IMR-90 (cell line): ENCODE data around the gene GCNT2. TPM values are rescaled to one million over a fixed set of nuclear protein-coding genes. Genes with fewer than 3 reads are reported as not detected.
A peak's percentile ranks its signal among the peaks of the same experiment; 100 is the strongest.

Experiments
- ATAC-seq: fragments of 200-7000 bp; cut with Tn5 transposase; 2 replicates; pipeline ENCODE4 v1.9.1; 2020; ENCODE audit warnings: low read depth, mild to moderate bottlenecking, moderate library complexity
- BruUV-seq: library from RNA; stranded (reverse); fragments of 400-500 nt; replicated peaks from 2 replicates; lab custom pipeline; 2021; lab: Mats Ljungman, UMichigan
- CTCF ChIA-PET: fragments of 300-600 bp; formaldehyde crosslinking; extraction: SDS; loops from one replicate; lab custom pipeline; 2021; ENCODE audit warnings: antibody characterized with exemption; lab: Yijun Ruan, JAX
- POLR2A ChIA-PET: fragments of 300-600 bp; sonication (Branson Sonifier 250); formaldehyde crosslinking; loops from one replicate; lab custom pipeline; 2022; ENCODE audit warnings: antibody characterized with exemption; ENCODE audit not compliant: unreplicated experiment; lab: Charles Lee
- DNase-seq: peaks from one replicate; pipeline ENCODE4 v3.0.0; 2013
- H2AFZ ChIP-seq: replicated peaks from 2 replicates; pipeline ENCODE3; 2013; ENCODE audit warnings: low read length, mild to moderate bottlenecking; ENCODE audit not compliant: poor library complexity
- H2AK5ac ChIP-seq: 2 replicates; pipeline ENCODE4 v1.6.1; 2013; ENCODE audit warnings: low read depth, low read length, inconsistent platforms
- H2AK9ac ChIP-seq: replicated peaks from 2 replicates; pipeline ENCODE3; 2013; ENCODE audit warnings: mild to moderate bottlenecking, low read depth, low read length, moderate library complexity; ENCODE audit not compliant: poor library complexity
- H2BK120ac ChIP-seq: 2 replicates; pipeline ENCODE4 v1.6.1; 2013; ENCODE audit warnings: low read depth, low read length, inconsistent platforms
- H2BK15ac ChIP-seq: 3 replicates; pipeline ENCODE4 v1.6.1; 2013; ENCODE audit warnings: low read depth, low read length, inconsistent platforms
- H2BK20ac ChIP-seq: 2 replicates; pipeline ENCODE4 v1.6.1; 2013; ENCODE audit warnings: low read depth, mild to moderate bottlenecking, inconsistent platforms, low read length, moderate library complexity
- H2BK5ac ChIP-seq: 2 replicates; pipeline ENCODE4 v1.6.1; 2013; ENCODE audit warnings: mild to moderate bottlenecking, low read depth, low read length, inconsistent platforms; ENCODE audit not compliant: poor library complexity, severe bottlenecking
- H3K14ac ChIP-seq: replicated peaks from 2 replicates; pipeline ENCODE4 v1.6.1; 2013; ENCODE audit warnings: low read depth, low read length, inconsistent platforms
- H3K18ac ChIP-seq: 2 replicates; pipeline ENCODE4 v1.6.1; 2013; ENCODE audit warnings: low read depth, low read length, control low read depth
- H3K23ac ChIP-seq: 2 replicates; pipeline ENCODE4 v1.6.1; 2013; ENCODE audit warnings: low read depth, low read length, inconsistent platforms
- H3K27ac ChIP-seq: 2 replicates; pipeline ENCODE4 v1.5.1; 2013; ENCODE audit warnings: mild to moderate bottlenecking, control low read depth, low read length; ENCODE audit not compliant: insufficient read depth
- H3K27me3 ChIP-seq: 2 replicates; pipeline ENCODE4 v1.6.1; 2013; ENCODE audit warnings: low read length; ENCODE audit not compliant: control insufficient read depth, insufficient read depth
- H3K36me3 ChIP-seq: 2 replicates; pipeline ENCODE4 v1.6.1; 2013; ENCODE audit warnings: low read length, mixed read lengths; ENCODE audit not compliant: control insufficient read depth, insufficient read depth
- H3K4ac ChIP-seq: 2 replicates; pipeline ENCODE4 v1.6.1; 2013; ENCODE audit warnings: low read depth, low read length, inconsistent platforms
- H3K4me1 ChIP-seq: 2 replicates; pipeline ENCODE4 v1.6.1; 2013; ENCODE audit warnings: low read length, mixed read lengths; ENCODE audit not compliant: control insufficient read depth, insufficient read depth
- H3K4me2 ChIP-seq: 2 replicates; pipeline ENCODE4 v1.6.1; 2013; ENCODE audit warnings: low read depth, mild to moderate bottlenecking, control low read depth, low read length, moderate library complexity
- H3K4me3 ChIP-seq: 2 replicates; pipeline ENCODE4 v1.5.1; 2013; ENCODE audit warnings: low read depth, mild to moderate bottlenecking, control low read depth, low read length, moderate library complexity; ENCODE audit not compliant: insufficient read depth
- H3K56ac ChIP-seq: 2 replicates; pipeline ENCODE4 v1.6.1; 2013; ENCODE audit warnings: low read length, inconsistent platforms; ENCODE audit not compliant: insufficient read depth; ENCODE audit errors: extremely low read depth
- H3K79me1 ChIP-seq, 2 experiments: 2 replicates each; pipeline ENCODE4 v1.6.1; 2013; ENCODE audit warnings: low read length in 2 of 2, inconsistent platforms in 1 of 2, low read depth in 1 of 2
- H3K9ac ChIP-seq: 2 replicates; pipeline ENCODE4 v1.6.1; 2013; ENCODE audit warnings: low read depth, low read length, control low read depth
- H3K9me1 ChIP-seq: 2 replicates; pipeline ENCODE4 v1.6.1; 2013; ENCODE audit warnings: low read length, inconsistent platforms; ENCODE audit not compliant: insufficient read depth
- H3K9me3 ChIP-seq: 2 replicates; pipeline ENCODE4 v1.6.1; 2013; ENCODE audit warnings: low read length; ENCODE audit not compliant: control insufficient read depth, insufficient read depth
- H4K20me1 ChIP-seq: 2 replicates; pipeline ENCODE4 v1.6.1; 2013; ENCODE audit warnings: low read length, inconsistent platforms; ENCODE audit not compliant: insufficient read depth
- H4K5ac ChIP-seq: 2 replicates; pipeline ENCODE4 v1.6.1; 2013; ENCODE audit warnings: mild to moderate bottlenecking, low read depth, low read length, control low read depth
- H4K8ac ChIP-seq, 2 experiments: 2 replicates each; pipeline ENCODE4 v1.6.1; 2013; ENCODE audit warnings: low read depth in 2 of 2, low read length in 2 of 2, control low read depth in 1 of 2, inconsistent platforms in 1 of 2
- H4K91ac ChIP-seq: 2 replicates; pipeline ENCODE4 v1.6.1; 2013; ENCODE audit warnings: low read depth, low read length, inconsistent platforms; ENCODE audit not compliant: insufficient read depth
- BHLHE40 ChIP-seq: fragments of 150-350 bp; IDR thresholded peaks from 2 replicates; pipeline ENCODE4 v1.6.1; 2016; ENCODE audit warnings: mild to moderate bottlenecking, low read depth, low read length
- CHD1 ChIP-seq: IDR thresholded peaks from 2 replicates; pipeline ENCODE4 v1.6.1; 2012; ENCODE audit warnings: low read depth, low read length, improper control_type of control experiment
- FOS ChIP-seq: fragments of 150-350 bp; IDR thresholded peaks from 2 replicates; pipeline ENCODE4 v1.6.1; 2016; ENCODE audit warnings: low read depth, low read length
- MAFK ChIP-seq: IDR thresholded peaks from 2 replicates; pipeline ENCODE4 v1.6.1; 2012; ENCODE audit warnings: low read depth, low read length, improper control_type of control experiment
- MAZ ChIP-seq: IDR thresholded peaks from 2 replicates; pipeline ENCODE4 v1.6.1; 2012; ENCODE audit warnings: low read depth, mild to moderate bottlenecking, low read length, improper control_type of control experiment, moderate library complexity, borderline replicate concordance
- MXI1 ChIP-seq: IDR thresholded peaks from 2 replicates; pipeline ENCODE4 v1.6.1; 2012; ENCODE audit warnings: low read depth, mild to moderate bottlenecking, low read length, moderate library complexity, borderline replicate concordance
- NFE2L2 ChIP-seq: fragments of 150-350 bp; IDR thresholded peaks from 2 replicates; pipeline ENCODE4 v1.6.1; 2016; ENCODE audit warnings: low read depth, mild to moderate bottlenecking, low read length
- POLR2A ChIP-seq: IDR thresholded peaks from 2 replicates; pipeline ENCODE4 v1.6.1; 2012; ENCODE audit warnings: mild to moderate bottlenecking, low read depth, low read length
- RAD21 ChIP-seq: IDR thresholded peaks from 2 replicates; pipeline ENCODE4 v1.6.1; 2012; ENCODE audit warnings: low read length, improper control_type of control experiment
- RCOR1 ChIP-seq: IDR thresholded peaks from 2 replicates; pipeline ENCODE4 v1.6.1; 2012; ENCODE audit warnings: mild to moderate bottlenecking, low read length, improper control_type of control experiment; ENCODE audit not compliant: insufficient replicate concordance
- SMC3 ChIP-seq: fragments of 150-350 bp; IDR thresholded peaks from 2 replicates; pipeline ENCODE4 v1.6.1; 2016; ENCODE audit warnings: low read depth, mild to moderate bottlenecking, antibody characterized with exemption, low read length, moderate library complexity
- USF2 ChIP-seq: fragments of 150-350 bp; IDR thresholded peaks from 2 replicates; pipeline ENCODE4 v1.6.1; 2017; ENCODE audit warnings: mild to moderate bottlenecking, antibody characterized with exemption, low read length, low read depth
- WGBS, 2 experiments: methylation state at CpG; one replicate each; pipeline versions ENCODE4 v1.1.5 to v1.1.7; 2013; ENCODE audit warnings: missing lambda C conversion rate in 2 of 2; ENCODE audit not compliant: insufficient read length in 1 of 2; ENCODE audit errors: extremely low coverage in 2 of 2; 5-methylcytosine and 5-hydroxymethylcytosine counted together
- dilution Hi-C: fragments of 300-500 bp; cut with HindIII; formaldehyde crosslinking; loops from one replicate; pipeline ENCODE4 v1.14.3; 2018; ENCODE audit warnings: low sequenced_read_pairs; ENCODE audit not compliant: unreplicated experiment
- in situ Hi-C: fragments of 300-500 bp; cut with MboI; formaldehyde crosslinking; loops from 3 replicates; pipeline ENCODE4 v1.14.3; 2019; ENCODE audit warnings: low sequenced_read_pairs, inconsistent platforms, mixed read lengths
- intact Hi-C: fragments of 100-400 bp; cut with micrococcal nuclease; formaldehyde crosslinking; loops from 2 replicates; pipeline ENCODE4 v1.10.0; 2022
- polyA plus RNA-seq, 3 experiments: library from polyadenylated mRNA; depleted of rRNA; stranded (reverse); fragments of >200 nt; gene quantifications; 2 replicates each; pipeline ENCODE4 v1.2.3, GENCODE V29; 2012; ENCODE audit warnings: low replicate concordance in 1 of 3
- total RNA-seq: library from RNA; depleted of rRNA; stranded (reverse); fragments of >200 nt; gene quantifications from 2 replicates; pipeline ENCODE4 v1.2.3, GENCODE V29; 2012
- TF ChIP-seq, protein P1 (sequence below): conservative IDR thresholded peaks from 2 replicates; pipeline ENCODE4 v1.5.1; 2012; ENCODE audit warnings: mild to moderate bottlenecking, low read depth, low read length, improper control_type of control experiment

The GCNT2 gene
- total and polyA plus RNA-seq, 2 of the 4 experiments (the other 2 are of a cell fraction): 0.34 to 0.90 TPM

GRCh38 chr6:10485406-10485805 lies 35.7 kb upstream of the GCNT2 start:
- H2BK20ac ChIP-seq: no peak overlapping the region
- no peak overlapping the region for H3K4ac ChIP-seq
- no peak overlapping the region for H2BK120ac ChIP-seq
- no peak overlapping the region for H3K4me3 ChIP-seq
- H4K91ac ChIP-seq: no peak overlapping the region
- no peak overlapping the region for H2BK5ac ChIP-seq
- BruUV-seq: no TSS peak
- intact Hi-C loops: no loop called here
- H3K18ac ChIP-seq: no peak overlapping the region
- no peak overlapping the region for H2BK15ac ChIP-seq
- H3K27ac ChIP-seq: no peak overlapping the region
- no peaks in the 10 kb centered on the region for H3K4me1 ChIP-seq
- no peak overlapping the region for H3K23ac ChIP-seq
- dilution Hi-C loops: no loop called here
- no peak overlapping the region for H4K5ac ChIP-seq
- no peak overlapping the region for H2AK5ac ChIP-seq
- POLR2A ChIA-PET: no interaction called here
- H3K79me1 ChIP-seq: no peaks in the 10 kb centered on the region
- H4K8ac ChIP-seq: no peak overlapping the region
- no peaks in the 10 kb centered on the region for H4K20me1 ChIP-seq
- ATAC-seq (no peak), DNase-seq (no peak)
- in situ Hi-C loops: loop anchor here (25.0 kb wide), 2 partner anchors 577 to 1077 kb away; no protein-coding TSS in a partner anchor
- H3K14ac ChIP-seq: no peak overlapping the region
- TF ChIP-seq FOS: no peak
- no peak for TF ChIP-seq CHD1
- TF ChIP-seq SMC3: no peak
- no peak for TF ChIP-seq POLR2A
- TF ChIP-seq MXI1: no peak
- TF ChIP-seq MAFK: no peak
- TF ChIP-seq BHLHE40: no peak
- TF ChIP-seq USF2: no peak
- no peak for TF ChIP-seq MAZ
- TF ChIP-seq RCOR1: no peak
- TF ChIP-seq, protein P1, sequence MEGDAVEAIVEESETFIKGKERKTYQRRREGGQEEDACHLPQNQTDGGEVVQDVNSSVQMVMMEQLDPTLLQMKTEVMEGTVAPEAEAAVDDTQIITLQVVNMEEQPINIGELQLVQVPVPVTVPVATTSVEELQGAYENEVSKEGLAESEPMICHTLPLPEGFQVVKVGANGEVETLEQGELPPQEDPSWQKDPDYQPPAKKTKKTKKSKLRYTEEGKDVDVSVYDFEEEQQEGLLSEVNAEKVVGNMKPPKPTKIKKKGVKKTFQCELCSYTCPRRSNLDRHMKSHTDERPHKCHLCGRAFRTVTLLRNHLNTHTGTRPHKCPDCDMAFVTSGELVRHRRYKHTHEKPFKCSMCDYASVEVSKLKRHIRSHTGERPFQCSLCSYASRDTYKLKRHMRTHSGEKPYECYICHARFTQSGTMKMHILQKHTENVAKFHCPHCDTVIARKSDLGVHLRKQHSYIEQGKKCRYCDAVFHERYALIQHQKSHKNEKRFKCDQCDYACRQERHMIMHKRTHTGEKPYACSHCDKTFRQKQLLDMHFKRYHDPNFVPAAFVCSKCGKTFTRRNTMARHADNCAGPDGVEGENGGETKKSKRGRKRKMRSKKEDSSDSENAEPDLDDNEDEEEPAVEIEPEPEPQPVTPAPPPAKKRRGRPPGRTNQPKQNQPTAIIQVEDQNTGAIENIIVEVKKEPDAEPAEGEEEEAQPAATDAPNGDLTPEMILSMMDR: no peak
- TF ChIP-seq RAD21: no peak
- TF ChIP-seq NFE2L2: no peak
- peaks cover 2% of the 10 kb centered on the region; the same call in 1 of the 2 replicates for H3K9me3 ChIP-seq
- no peak overlapping the region for H3K4me2 ChIP-seq
- CTCF ChIA-PET: no interaction called here
- no peaks in the 10 kb centered on the region for H3K9me1 ChIP-seq
- no CpG with 5 or more reads among the region's 7 CpGs for WGBS, 2 experiments
- no peak overlapping the region for H3K56ac ChIP-seq
- no peak overlapping the region for H2AK9ac ChIP-seq
- peaks cover 2% of the 10 kb centered on the region; the same call in 1 of the 2 replicates for H3K27me3 ChIP-seq
- peak overlapping the region; percentile 58 for H2AFZ ChIP-seq
- no peaks in the 10 kb centered on the region for H3K36me3 ChIP-seq
- no peak overlapping the region for H3K9ac ChIP-seq
